Measurements from ENCODE around the gene TIAM1. TPM values are rescaled to one million over a fixed set of nuclear protein-coding genes. Genes with fewer than 3 reads are reported as not detected.

TIAM1 gene
- total RNA-seq, 1 experiment from 2014 or later: 3.7 TPM

- Histone ChIP-seq H3K4me3 (ENCODE audit: low read depth in 2 of 2, low read length in 2 of 2) (no peak overlapping the region), H3K36me3 (ENCODE audit: control insufficient read depth, insufficient read depth, low read length) (no peaks in the 10 kb centered on the region), H3K27ac (ENCODE audit: low read length) (no peak overlapping the region), H3K9me3 (ENCODE audit: control insufficient read depth, insufficient read depth, low read depth, low read length) (no peaks in the 10 kb centered on the region), H3K4me1 (ENCODE audit: control insufficient read depth, insufficient read depth, low read length) (no peaks in the 10 kb centered on the region), H3K27me3 (ENCODE audit: control insufficient read depth, insufficient read depth, low read length) (no peaks in the 10 kb centered on the region)
- no TSS peak for BruUV-seq (replicated peaks)
- POLR2A ChIA-PET: no interaction called here
- ATAC-seq (no peak), DNase-seq (ENCODE audit: low read depth, low spot score) (no peak)
- in situ Hi-C loops (cut with HindIII; ENCODE audit: low pct_unique_long_range_greater_than_20kb, low sequenced_read_pairs) (no loop called here), intact Hi-C loops (cut with micrococcal nuclease; ENCODE audit: unreplicated experiment) (no loop called here)
- CTCF ChIA-PET: no interaction called here
- no peak for TF ChIP-seq POLR2AphosphoS5 (IDR thresholded peaks at IDR 0.05; ENCODE audit: low read depth, low read length)
- no peak for TF ChIP-seq SIN3A (IDR thresholded peaks at IDR 0.05; ENCODE audit: borderline replicate concordance, insufficient read depth, low read depth, low read length)
- no peak for TF ChIP-seq CTCF (IDR thresholded peaks at IDR 0.05)
- no peak for TF ChIP-seq REST (IDR thresholded peaks at IDR 0.05; ENCODE audit: insufficient read depth in 1 of 2, low read depth in 2 of 2, low read length in 1 of 2)
- no peak for TF ChIP-seq TCF7L2 (IDR thresholded peaks at IDR 0.05; ENCODE audit: low read depth, low read length)
These were observed 148.6 kb downstream of the TIAM1 start for GRCh38 chr21:31195334-31196015.

- Histone ChIP-seq H3K27ac (ENCODE audit: low read length) (no peak overlapping the region), H3K4me3 (ENCODE audit: low read depth in 2 of 2, low read length in 2 of 2) (no peak overlapping the region), H3K27me3 (ENCODE audit: control insufficient read depth, insufficient read depth, low read length) (no peaks in the 10 kb centered on the region), H3K9me3 (ENCODE audit: control insufficient read depth, insufficient read depth, low read depth, low read length) (no peaks in the 10 kb centered on the region), H3K4me1 (ENCODE audit: control insufficient read depth, insufficient read depth, low read length) (no peaks in the 10 kb centered on the region), H3K36me3 (ENCODE audit: control insufficient read depth, insufficient read depth, low read length) (no peaks in the 10 kb centered on the region)
- ATAC-seq: no peak
- no TSS peak for BruUV-seq (replicated peaks)
- DNase-seq (ENCODE audit: low read depth, low spot score): no peak
- intact Hi-C loops (cut with micrococcal nuclease; ENCODE audit: unreplicated experiment) (no loop called here), in situ Hi-C loops (cut with HindIII; ENCODE audit: low pct_unique_long_range_greater_than_20kb, low sequenced_read_pairs) (no loop called here)
- ChIA-PET POLR2A (no interaction called here), CTCF (no interaction called here)
- TF ChIP-seq REST (IDR thresholded peaks at IDR 0.05; ENCODE audit: insufficient read depth in 1 of 2, low read depth in 2 of 2, low read length in 1 of 2) (no peak), POLR2AphosphoS5 (IDR thresholded peaks at IDR 0.05; ENCODE audit: low read depth, low read length) (no peak), TCF7L2 (IDR thresholded peaks at IDR 0.05; ENCODE audit: low read depth, low read length) (no peak), SIN3A (IDR thresholded peaks at IDR 0.05; ENCODE audit: borderline replicate concordance, insufficient read depth, low read depth, low read length) (no peak), CTCF (IDR thresholded peaks at IDR 0.05) (no peak)
These were observed 149.4 kb downstream of the TIAM1 start for GRCh38 chr21:31194510-31195293.
